ENCODE data around the gene PAPLN.

- TF ChIP-seq, protein P1, sequence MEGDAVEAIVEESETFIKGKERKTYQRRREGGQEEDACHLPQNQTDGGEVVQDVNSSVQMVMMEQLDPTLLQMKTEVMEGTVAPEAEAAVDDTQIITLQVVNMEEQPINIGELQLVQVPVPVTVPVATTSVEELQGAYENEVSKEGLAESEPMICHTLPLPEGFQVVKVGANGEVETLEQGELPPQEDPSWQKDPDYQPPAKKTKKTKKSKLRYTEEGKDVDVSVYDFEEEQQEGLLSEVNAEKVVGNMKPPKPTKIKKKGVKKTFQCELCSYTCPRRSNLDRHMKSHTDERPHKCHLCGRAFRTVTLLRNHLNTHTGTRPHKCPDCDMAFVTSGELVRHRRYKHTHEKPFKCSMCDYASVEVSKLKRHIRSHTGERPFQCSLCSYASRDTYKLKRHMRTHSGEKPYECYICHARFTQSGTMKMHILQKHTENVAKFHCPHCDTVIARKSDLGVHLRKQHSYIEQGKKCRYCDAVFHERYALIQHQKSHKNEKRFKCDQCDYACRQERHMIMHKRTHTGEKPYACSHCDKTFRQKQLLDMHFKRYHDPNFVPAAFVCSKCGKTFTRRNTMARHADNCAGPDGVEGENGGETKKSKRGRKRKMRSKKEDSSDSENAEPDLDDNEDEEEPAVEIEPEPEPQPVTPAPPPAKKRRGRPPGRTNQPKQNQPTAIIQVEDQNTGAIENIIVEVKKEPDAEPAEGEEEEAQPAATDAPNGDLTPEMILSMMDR (conservative IDR thresholded peaks at IDR 0.05) = no peak
- no peak for TF ChIP-seq ZFX (IDR thresholded peaks at IDR 0.05)
Observed at GRCh38 chr14:73258845-73259611, 21.7 kb downstream of the PAPLN start.

Measured in C4-2B (cell line).